Hindlimb muscle (tissue), 1 donor: ENCODE results near the gene APP. TPM values are rescaled to one million over a fixed set of nuclear protein-coding genes. Genes with fewer than 3 reads are reported as not detected.
"Not testable (repeated sequence)": the region's sequence is repeated elsewhere in the genome, so short reads cannot be mapped to it uniquely, and the experiment has no call there.

Experiments used
- DNase-seq: peaks from one replicate; pipeline ENCODE4 v3.0.0-alpha.2; 2013
- polyA plus RNA-seq: library from polyadenylated mRNA; unstranded; fragments of 120-200 nt; gene quantifications from one replicate; pipeline ENCODE4 v1.2.1, GENCODE V29; 2013; ENCODE audit not compliant: insufficient read length

Gene APP
- polyA plus RNA-seq, 1 donor: 242 TPM

DNA sequence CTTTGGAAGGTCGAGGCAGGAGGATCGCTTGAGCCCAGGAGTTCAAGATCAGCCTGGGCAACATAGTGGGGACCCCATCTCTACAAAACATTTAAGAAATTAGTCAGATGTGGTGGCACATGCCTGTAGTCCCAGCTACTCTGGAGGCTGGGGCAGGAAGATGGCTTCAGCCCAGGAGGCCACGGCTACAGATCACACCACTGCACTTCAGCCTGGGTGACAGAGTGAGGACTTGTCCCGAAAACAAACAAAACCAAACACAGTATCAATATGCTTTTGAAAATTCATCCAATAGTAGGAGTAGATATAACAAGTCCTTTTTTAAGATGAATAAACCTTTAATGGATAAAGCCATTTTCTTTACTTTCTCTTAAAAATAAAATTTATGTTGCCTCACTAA, 8.5 kb downstream of the APP start:
- no peak for DNase-seq

- DNase-seq: no peak
These were observed 10.7 kb downstream of the APP start for GRCh38 chr21:26159869-26160268.

GRCh38 chr21:26157801-26158200, 12.8 kb downstream of the APP start:
- no peak for DNase-seq

DNA sequence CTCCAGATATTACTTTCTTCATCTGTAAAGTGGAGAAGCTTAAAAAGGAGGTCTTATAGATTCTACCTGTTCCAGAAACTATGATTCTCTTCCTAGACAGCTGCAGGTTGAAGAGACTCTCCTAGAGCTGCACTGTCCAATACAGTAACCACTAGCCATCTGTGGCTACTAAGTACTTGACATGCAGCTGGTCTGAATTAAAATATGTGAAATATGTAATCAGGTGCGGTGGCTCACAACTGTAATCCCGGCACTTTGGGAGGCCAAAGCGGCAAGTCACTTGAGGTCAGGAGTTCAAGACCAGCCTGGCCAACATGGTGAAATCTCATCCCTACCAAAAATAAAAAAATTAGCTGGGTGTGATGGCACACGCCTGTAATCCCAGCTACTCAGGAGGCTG, 15.8 kb downstream of the APP start:
- DNase-seq: no peak

GRCh38 chr21:26153758-26154157, 16.8 kb downstream of the APP start:
- no peak for DNase-seq

DNA sequence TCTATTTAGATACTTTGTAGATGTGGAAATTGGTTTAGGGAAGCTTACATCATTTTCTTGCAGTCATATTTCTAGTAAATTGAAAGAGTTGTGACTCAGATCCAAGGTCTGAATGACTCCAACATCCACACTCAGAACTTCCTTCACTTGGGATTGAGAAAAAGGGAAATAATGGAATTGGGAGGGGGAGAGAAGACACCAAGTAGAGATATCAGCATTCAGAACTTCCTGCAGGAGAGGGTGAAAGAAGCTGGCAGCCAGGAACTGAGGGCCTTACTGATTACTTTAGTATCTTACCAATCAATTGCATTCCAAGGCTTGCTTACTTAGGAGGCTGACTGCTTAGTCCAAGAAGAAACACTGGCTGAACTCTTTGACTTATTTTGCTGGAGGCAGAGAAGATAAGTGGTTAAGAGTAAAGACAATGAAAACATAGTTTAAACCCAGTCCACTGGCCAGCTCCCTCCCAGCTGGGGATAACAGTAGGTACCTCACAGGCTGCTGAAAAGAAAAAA, 21.7 kb downstream of the APP start:
- DNase-seq: no peak

- no peak for DNase-seq
These were observed 22.3 kb downstream of the APP start for GRCh38 chr21:26148071-26148839.

DNA sequence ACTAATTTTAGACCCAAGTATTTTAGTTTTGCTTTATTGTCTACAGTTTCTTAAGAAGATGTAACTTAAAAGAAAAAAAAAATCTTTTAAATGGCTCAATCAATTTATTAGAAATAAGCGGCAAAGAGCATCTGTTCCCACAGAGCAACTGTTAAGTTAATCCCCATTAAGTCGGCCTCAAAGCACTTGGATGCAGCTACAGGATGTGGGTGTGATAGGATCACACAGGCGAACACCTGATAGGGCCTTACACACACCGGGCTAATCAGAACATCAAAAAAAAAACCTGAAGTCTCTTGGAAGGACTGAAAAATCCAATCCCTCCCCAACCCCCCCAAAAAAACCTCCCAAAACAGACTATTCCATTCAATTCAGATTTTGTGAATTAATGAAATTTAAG, 23.0 kb downstream of the APP start:
- no peak for DNase-seq

DNA sequence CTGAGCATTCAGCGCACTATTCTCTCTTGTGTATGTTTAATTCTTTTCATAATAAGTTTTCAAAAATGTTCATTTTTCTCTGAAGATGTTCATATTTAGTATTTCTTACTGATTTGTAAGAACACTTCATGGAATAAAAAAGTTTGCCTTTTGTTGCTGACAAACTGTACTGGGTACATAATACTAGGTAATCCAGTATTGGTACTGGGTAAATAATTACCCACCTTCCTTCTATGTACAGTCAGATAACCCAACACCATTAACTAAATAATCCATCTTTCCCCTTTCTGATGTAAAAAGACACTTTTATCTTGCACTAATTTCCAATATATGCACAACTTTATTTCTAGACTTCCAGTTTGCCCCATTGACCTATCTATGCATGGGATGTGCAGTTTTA, 23.9 kb downstream of the APP start:
- DNase-seq: no peak

DNA sequence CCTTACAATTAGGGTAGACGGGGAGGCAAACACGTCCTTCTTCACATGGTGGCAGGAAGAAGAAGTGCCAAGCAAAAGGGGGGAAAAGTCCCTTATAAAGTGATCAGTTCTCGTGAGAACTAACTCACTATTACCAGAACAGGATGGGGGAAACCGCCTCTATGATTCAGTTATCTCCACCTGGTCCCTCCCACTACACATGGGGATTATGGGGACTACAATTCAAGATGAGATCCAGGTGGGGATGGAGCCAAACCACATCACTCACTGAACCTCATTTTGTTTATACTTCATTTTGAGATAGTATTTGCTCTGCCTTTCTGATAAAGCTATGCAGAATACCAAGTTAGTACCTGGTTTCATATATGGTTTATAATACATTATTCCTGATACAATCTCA, 26.5 kb downstream of the APP start:
- DNase-seq: no peak

GRCh38 chr21:26142363-26142762, 28.2 kb downstream of the APP start:
- DNase-seq: no peak

DNA sequence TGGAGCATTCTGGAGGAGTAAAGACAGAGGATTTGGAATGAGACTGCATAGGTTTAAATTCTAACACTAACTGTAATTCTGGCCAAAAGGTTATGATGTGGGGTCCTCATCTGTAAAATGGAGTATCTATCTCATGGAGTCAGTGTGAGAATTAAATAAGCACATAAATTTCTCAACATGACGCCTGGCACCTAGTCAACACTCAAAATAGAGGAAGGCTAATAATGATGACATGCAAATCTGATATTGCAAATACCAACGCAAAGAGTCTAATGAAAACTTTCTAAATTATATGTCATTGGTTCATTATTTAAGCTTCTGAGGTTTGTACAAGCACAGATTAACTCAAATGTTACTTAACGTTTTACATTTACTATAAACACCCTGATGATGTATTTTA, 29.6 kb downstream of the APP start:
- no peak for DNase-seq

DNA sequence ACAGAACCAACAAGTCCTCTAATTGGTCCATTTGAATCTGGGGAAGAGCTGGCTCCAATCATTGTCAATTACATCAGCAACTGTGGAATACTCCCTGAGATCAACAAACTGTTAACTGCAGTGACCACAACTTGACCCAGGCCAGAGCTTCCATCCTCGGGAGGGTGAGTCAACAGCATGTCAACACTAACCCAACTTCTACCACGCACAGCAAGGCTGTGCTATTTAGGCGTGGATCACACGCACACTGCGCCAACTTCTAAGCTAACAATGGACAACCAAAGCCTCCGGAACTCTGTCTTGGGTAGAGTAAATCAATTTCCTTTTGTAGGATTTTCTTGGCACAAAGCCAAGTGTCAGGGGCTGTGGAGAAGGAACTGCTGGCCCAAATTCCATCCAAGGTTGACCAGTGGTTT, 30.4 kb downstream of the APP start:
- DNase-seq: no peak

GRCh38 chr21:26138615-26139257, 31.8 kb downstream of the APP start:
- no peak for DNase-seq

GRCh38 chr21:26137379-26138060, 33.0 kb downstream of the APP start:
- no peak for DNase-seq

DNA sequence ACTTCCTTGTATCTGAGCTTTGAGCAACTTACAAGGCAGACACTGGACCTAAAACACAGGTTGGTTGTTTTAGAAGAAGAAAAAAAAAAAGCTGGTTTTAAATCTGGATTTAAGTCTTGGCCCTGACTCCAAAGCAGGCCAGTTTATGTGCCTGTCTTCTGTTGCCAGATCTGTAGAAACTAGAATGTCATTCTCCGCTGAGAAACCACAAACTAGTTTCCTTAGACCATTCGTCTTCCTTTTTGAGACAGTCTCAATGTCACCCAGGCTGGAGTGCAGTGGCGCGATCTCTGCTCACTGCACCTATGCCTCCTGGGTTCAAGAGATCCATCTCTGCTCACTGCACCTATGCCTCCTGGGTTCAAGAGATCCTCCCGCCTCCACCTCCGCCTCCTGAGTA, 33.9 kb downstream of the APP start:
- no peak for DNase-seq

GRCh38 chr21:26135520-26135919, 35.0 kb downstream of the APP start:
- DNase-seq: no peak

DNA sequence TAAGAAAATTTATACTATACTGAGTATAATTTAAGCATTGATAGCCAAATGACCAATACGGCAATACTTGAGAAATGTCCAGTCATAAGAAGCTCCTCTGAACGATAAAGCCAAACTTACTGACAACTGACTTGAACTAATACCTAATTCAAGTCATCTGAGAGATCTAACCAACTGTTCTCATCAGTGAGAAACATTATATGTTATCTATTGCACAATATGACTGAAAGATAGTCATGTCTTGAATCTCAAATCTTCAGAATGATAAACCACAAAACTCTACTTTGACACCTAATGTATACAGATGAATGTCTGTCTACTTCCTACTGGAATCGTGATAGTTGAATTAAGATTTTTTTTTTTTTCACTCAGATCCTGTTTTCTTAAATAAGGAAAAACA, 39.0 kb downstream of the APP start:
- no peak for DNase-seq

GRCh38 chr21:26131053-26131452, 39.5 kb downstream of the APP start:
- DNase-seq: not testable (repeated sequence)

DNA sequence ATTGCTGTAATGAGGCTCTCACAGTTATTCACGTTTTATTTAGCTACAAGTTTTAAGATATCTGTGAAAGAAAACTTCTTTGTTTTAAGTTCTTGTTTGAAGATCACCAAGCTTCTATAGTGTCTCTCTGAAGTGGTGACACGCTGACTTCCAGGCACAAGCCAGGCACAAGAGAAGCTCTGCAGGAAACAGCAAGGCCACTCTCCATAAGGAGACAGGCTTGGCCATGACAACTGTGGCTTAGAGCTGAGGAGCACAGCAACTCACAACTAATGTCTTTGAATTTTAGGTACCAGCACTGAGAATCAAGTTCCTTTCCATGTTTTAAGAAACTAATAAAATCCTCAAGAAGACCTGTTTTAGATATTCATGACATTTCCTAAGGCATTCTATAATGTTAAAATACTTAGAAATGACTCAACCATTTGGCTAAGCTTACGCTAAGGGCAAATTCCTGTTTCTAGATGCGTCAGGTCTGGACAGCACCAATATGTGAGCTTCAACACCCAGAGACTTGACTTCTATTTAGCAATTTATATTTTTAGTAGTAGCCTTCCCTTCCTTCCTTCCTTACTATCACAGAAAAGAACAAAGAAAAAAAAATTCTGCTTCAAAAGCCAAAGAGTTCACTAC, 40.2 kb downstream of the APP start:
- DNase-seq: no peak

- DNase-seq: no peak
These were observed 42.7 kb downstream of the APP start for GRCh38 chr21:26127918-26128317.

DNA sequence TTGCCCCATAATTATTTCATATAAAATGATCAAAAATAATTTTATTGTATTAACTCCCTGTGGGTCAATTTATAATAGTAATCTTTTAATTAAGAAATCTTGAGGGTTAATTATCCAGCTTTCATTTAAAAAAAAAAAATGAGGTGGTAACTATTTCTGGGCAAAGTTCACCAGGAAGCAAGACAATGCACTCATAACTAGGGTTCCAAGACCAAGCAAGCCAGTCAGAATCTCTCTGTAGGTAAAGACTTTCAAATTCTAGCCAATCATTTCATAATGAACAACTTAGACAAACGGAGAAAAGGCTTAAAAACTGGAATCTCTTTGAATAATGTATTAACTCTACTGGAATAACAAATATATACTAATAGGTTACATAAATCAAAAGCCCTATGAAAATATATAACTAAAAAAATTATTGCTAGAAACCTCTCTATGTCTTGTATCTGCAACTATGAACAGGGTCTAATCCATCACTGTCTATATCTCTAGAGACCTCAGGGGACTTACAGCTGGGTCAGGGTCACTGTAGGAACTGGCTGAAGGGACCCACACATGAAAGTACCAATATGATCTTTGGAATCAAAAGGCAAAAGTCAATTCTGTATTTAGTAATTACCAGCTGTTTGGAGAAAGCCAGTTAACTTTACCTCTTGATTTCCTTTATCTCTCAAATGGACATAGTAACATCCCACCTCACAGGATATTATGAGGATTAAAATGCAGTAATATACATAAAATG, 43.3 kb downstream of the APP start:
- no peak for DNase-seq
